HG03097 (cell line): ENCODE results near the gene DACH1.

Source experiments
- ATAC-seq: cut with Tn5 transposase; IDR thresholded peaks from one replicate; pipeline ENCODE4 v1.9.1; 2021; ENCODE audit not compliant: unreplicated experiment, low FRiP score

Gene DACH1

GRCh38 chr13:71597150-71597549 is 269.9 kb downstream of the DACH1 start:
- ATAC-seq = no peak

- ATAC-seq = no peak
Measured at GRCh38 chr13:71596116-71596515, 270.9 kb downstream of the DACH1 start.

GRCh38 chr13:71593566-71593965 is 273.4 kb downstream of the DACH1 start:
- no peak for ATAC-seq

- no peak for ATAC-seq
Measured at GRCh38 chr13:71591374-71591773, 275.6 kb downstream of the DACH1 start.

GRCh38 chr13:71590654-71591148 is 276.3 kb downstream of the DACH1 start:
- no peak for ATAC-seq

GRCh38 chr13:71589032-71589431 is 278.0 kb downstream of the DACH1 start:
- no peak for ATAC-seq

- ATAC-seq = no peak
Measured at GRCh38 chr13:71587817-71588216, 279.2 kb downstream of the DACH1 start.

- ATAC-seq = no peak
Measured at GRCh38 chr13:71587193-71587592, 279.8 kb downstream of the DACH1 start.

- ATAC-seq = no peak
Measured at GRCh38 chr13:71583581-71583980, 283.4 kb downstream of the DACH1 start.

- no peak for ATAC-seq
Measured at GRCh38 chr13:71580614-71581013, 286.4 kb downstream of the DACH1 start.

GRCh38 chr13:71578048-71578447 is 289.0 kb downstream of the DACH1 start:
- no peak for ATAC-seq

GRCh38 chr13:71577127-71577526 is 289.9 kb downstream of the DACH1 start:
- ATAC-seq = no peak

- ATAC-seq = no peak
Measured at GRCh38 chr13:71576571-71576970, 290.4 kb downstream of the DACH1 start.

GRCh38 chr13:71546881-71547280 is 320.1 kb downstream of the DACH1 start:
- ATAC-seq = no peak

- ATAC-seq = no peak
Measured at GRCh38 chr13:71540098-71540497, 326.9 kb downstream of the DACH1 start.

- no peak for ATAC-seq
Measured at GRCh38 chr13:71536201-71536600, 330.8 kb downstream of the DACH1 start.

GRCh38 chr13:71524613-71525304 is 342.2 kb downstream of the DACH1 start:
- ATAC-seq = no peak

- ATAC-seq = no peak
Measured at GRCh38 chr13:71524245-71524612, 342.8 kb downstream of the DACH1 start.

- ATAC-seq = no peak
Measured at GRCh38 chr13:71522941-71523526, 344.0 kb downstream of the DACH1 start.

- ATAC-seq = no peak
Measured at GRCh38 chr13:71517004-71517403, 350.0 kb downstream of the DACH1 start.

- ATAC-seq = no peak
Measured at GRCh38 chr13:71516521-71516920, 350.5 kb downstream of the DACH1 start.

GRCh38 chr13:71515744-71516038 is 351.3 kb downstream of the DACH1 start:
- no peak for ATAC-seq
